Placental epithelial cell (primary cell): ENCODE results near the gene RETN. TPM values are rescaled to one million over a fixed set of nuclear protein-coding genes. Genes with fewer than 3 reads are reported as not detected.

ENCODE experiments used
- total RNA-seq: library from RNA; depleted of rRNA; stranded (reverse); fragments of >200 nt; gene quantifications from 2 replicates; pipeline ENCODE4 v1.2.3, GENCODE V29; 2012

Gene RETN, protein sequence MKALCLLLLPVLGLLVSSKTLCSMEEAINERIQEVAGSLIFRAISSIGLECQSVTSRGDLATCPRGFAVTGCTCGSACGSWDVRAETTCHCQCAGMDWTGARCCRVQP
- not detected in 2 replicates for total RNA-seq

DNA sequence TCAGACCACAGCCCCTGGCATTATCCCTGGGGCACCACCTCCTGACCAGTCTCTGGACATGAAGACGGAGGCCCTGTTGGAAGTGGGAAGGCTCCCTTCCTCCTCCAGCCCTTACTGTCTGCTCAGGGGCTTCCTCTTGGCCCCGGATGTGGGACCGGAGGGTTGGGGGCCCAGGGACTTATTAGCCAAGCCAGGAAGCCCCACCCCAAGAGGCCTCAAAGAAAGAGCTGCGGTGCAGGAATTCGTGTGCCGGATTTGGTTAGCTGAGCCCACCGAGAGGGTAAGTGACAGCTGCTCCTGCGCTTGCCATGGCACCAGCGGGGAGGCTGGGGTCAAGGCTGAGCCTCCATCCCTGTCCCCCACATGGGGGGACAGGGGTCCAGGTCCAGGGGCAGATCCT lies at the start of gene RETN:
Gene RETN (plus strand): TSS at position 208 of the 400 bp plus-strand sequence. CDS start 278 bp downstream, outside the sequence.

DNA sequence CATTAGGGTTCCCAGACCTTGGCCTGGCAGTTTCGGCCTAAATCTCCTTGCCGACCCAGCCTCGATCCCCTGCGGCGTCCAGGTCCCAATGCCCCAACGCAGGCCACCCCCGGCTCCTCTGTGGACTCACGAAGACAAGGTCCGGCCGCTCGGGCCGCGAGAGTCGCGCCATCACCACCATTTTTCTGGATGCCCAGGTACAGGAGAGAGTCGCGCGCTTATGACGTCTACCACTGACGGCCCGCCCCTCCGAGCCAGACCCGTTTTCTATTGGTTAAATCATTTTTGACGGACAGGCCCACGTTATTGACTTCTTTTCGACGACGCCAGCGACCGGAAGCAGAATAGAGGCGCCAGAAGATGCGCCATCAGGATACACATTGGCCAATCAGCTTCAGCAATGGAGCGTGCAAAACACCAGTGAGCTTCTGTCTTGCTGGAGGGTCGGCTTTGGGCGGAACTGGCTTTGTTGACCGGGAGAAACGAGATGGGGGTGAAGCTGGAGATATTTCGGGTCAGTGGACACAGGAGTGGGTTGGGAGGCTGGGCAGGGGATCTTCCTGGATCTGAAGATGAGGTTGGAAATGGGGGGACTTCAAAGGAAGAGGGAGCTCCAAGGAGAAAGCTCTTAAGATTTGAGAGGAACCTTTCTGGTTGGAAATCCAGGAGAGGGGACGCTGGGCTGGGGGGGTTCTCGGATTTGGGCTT lies 39.3 kb upstream of the RETN start, which contains the start of the genes PET100 and XAB2:
Gene PET100 (plus strand): TSS at position 447 of the 708 bp plus-strand sequence. CDS start 41 bp downstream, at position 488.
Gene XAB2 (minus strand): TSS at position 199 of the 708 bp plus-strand sequence. CDS start 18 bp downstream, at position 181.

DNA sequence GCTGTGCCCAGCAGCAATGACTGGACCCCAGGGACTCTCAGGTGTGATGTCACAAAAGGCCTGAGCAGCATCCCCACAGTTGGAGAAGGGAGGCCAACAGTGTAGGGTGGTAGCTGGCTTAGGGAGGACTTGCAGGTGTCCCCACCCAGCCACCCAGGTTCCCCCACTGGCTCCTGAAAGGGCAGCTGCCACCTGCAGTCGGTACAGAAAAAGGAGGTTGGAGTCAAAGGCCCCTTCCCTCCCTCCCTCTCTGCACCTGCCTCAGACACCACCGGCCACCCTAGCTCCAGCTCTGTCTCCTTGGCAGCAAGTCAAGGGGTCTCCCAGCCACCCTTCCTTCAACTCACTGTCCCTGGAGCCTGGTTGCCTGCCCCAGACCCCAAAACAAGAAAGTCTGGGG lies 35.2 kb upstream of the RETN start, which contains the start of gene PCP2:
Gene PCP2 (minus strand): TSS at position 22 of the 400 bp plus-strand sequence. CDS start 262 bp downstream, outside the sequence.

DNA sequence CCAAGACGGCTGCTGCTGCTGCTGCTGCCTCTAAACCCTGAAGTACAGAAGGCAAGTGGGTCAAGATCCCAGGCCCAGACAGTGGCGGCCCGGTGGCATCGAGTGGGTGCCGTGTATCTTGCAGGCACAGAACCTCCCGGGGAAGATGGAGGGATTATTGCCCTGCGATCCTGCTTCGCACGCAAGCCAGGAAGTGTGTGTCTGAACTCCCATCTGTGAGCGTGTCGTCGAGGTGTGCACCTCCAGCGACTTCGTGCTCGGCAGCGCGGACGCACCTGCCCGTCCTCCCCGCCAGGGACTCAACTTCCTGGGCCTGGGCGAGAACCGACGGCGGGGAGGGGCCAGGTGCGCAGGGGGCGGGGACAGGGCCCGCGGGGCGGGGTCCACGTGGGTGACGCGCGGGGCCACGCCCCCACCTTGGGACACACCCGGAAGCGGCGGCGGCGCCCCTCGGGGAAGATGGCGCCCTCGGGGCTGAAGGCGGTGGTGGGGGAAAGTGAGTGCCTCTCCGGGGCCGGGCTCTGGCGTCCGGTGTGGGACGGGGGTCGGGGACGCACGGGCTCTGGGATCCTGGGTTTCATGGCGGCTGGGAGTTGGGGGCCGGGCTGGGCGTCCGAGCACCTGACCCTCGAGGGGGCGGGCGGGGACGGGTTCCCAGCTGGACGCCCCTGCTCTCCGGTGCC lies 32.0 kb upstream of the RETN start, which contains the start of gene STXBP2:
Gene STXBP2 (plus strand): TSS at position 420 of the 683 bp plus-strand sequence. CDS start 40 bp downstream, at position 460.

DNA sequence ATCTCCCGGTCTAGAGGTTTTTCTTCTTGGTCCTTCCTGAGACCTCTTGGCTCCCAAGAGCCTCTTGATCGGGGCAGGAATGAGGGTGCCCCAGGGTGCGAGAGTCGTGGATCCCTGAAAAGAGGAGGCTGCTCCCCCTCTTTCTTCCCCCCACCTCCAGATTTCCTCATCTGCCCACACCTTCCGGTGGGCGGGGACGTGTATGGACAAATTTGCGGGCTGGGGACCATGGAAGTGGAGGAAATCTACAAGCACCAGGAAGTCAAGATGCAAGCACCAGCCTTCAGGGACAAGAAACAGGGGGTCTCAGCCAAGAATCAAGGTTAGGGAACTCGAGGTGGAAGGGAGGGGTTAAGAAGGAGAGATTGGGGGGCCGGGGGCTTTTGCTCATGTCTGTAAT lies 8.0 kb downstream of the RETN start, which contains the start of gene MCEMP1:
Gene MCEMP1 (plus strand): TSS at position 237 of the 400 bp plus-strand sequence. CDS start 31 bp downstream, at position 268.

DNA sequence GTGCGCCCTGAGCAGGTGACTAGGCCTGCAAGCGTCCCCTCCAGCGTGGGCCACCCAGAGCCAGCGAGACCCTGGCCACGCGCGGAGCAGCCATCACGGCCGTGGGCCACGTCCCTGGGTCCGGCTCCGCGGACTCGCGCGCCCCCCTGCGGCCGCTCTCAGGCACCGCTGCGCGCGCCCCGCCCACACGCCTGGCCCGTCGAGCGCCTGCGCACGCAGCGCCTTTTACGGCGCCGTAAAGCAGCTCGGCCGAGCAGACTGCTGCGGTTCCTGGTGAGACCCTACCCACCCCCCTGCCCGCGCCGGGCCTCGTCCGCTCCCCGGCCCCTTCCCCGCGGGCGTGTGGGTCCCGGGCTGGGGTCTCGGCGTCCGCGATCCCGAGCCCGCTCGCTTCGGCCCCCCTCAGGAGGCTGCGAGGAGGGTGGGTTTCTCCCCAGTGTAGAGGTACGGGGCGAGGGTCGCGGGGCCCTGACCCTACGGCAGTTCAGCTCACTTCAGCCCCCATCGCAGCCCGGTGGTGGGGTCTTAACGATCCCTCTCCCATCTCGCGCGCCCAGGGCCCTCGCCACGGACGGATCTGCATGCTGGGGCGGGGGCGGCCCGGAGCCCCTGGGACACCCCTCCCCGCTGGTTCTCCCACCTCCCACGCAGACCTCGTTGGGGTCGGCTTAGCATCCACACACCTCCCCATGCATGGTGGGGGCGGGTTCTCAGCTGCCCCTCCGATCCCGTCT lies 11.9 kb downstream of the RETN start, which contains the start of gene TRAPPC5:
Gene TRAPPC5 (plus strand): TSS at position 228 of the 734 bp plus-strand sequence. CDS start 1,421 bp downstream, outside the sequence.

DNA sequence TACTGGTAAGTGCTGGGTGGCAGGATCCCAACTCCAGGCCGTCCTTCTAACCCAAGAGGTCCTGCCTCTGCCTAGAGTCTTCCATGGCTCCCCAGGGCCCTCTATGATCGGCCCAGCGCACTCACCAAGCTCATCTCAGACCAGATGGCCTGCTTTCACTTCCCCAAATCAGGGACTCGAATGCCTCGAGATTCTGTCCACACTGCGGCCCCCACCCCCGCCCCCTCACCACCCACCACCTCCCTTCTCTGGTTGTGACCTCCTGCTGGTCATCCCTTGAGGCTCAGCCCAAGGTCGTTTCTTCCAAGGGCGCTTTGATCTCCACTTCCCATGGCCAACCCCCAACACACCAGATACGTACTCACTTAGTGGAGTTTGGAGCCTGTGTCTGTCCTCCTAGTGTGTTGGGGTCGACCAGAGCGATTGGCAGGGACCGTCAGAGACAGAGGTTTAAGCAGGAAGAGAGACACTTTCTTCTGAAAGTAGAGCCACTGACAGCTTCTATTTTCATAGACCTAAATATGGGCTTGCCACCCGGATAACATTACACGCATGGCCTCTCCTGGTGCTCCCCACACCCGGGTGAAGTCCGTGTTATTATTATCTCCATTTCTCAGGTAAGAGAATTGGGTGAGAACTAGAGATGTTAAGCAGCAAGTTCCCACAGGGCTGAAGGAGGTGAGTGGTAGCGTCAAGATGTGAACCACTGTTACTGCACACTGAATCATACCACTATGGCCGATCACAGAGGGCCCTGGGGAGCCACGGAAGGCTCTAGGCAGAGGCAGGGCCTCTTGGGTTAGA lies 33.0 kb downstream of the RETN start, which contains the start of gene FCER2:
Gene FCER2 (minus strand): TSS at position 478 of the 804 bp plus-strand sequence. CDS start 2,371 bp downstream, outside the sequence.

Other genes starting within 250 kb of the RETN start
- 2.8 and 5.9 TPM in 2 replicates for gene PEX11G, start 180.0 kb upstream of the RETN start, total RNA-seq
- 44.0 and 47.5 TPM in 2 replicates for gene ZNF358, start 152.9 kb upstream of the RETN start, total RNA-seq
- 6.8 and 7.9 TPM in 2 replicates for gene MCOLN1, start 146.4 kb upstream of the RETN start, total RNA-seq
- 130 and 198 TPM in 2 replicates for gene PNPLA6, start 133.3 kb upstream of the RETN start, total RNA-seq
- 7.8 and 8.2 TPM in 2 replicates for gene CAMSAP3, start 73.2 kb upstream of the RETN start, total RNA-seq
- gene XAB2, start 39.5 kb upstream of the RETN start, total RNA-seq, result 47.0 and 62.0 TPM in 2 replicates
- gene PET100, start 39.3 kb upstream of the RETN start, total RNA-seq, result 3.6 and 13.3 TPM in 2 replicates
- gene PCP2, start 35.3 kb upstream of the RETN start, total RNA-seq, result not detected in 2 replicates
- gene STXBP2, start 31.9 kb upstream of the RETN start, total RNA-seq, result 73.6 and 81.3 TPM in 2 replicates
- not detected in 2 replicates for gene MCEMP1, start 8.0 kb downstream of the RETN start, total RNA-seq
- gene TRAPPC5, start 11.8 kb downstream of the RETN start, total RNA-seq, result 22.8 and 71.0 TPM in 2 replicates
- not detected in 2 replicates for gene FCER2, start 33.1 kb downstream of the RETN start, total RNA-seq
- gene CLEC4G, start 63.1 kb downstream of the RETN start, total RNA-seq, result not detected in 2 replicates
- not detected in 2 replicates for gene CD209, start 78.5 kb downstream of the RETN start, total RNA-seq
- not detected in 2 replicates for gene CLEC4M, start 94.2 kb downstream of the RETN start, total RNA-seq
- 17.7 and 24.3 TPM in 2 replicates for gene EVI5L, start 161.2 kb downstream of the RETN start, total RNA-seq
- under 0.01 TPM in 1 of 2 replicates, not detected in the other for gene PRR36, start 205.3 kb downstream of the RETN start, total RNA-seq
- gene LRRC8E, start 219.5 kb downstream of the RETN start, total RNA-seq, result 10.6 and 11.8 TPM in 2 replicates
- 14.2 and 18.5 TPM in 2 replicates for gene MAP2K7, start 234.8 kb downstream of the RETN start, total RNA-seq
- 0.98 and 1.2 TPM in 2 replicates for gene TGFBR3L, start 245.8 kb downstream of the RETN start, total RNA-seq